CD4-positive, alpha-beta T cell treated with Interleukin-12 subunit alpha and Interleukin-12 subunit beta, for 1 hour (primary cell): ENCODE results near the gene CHSY1.
"Not testable (repeated sequence)": the region's sequence is repeated elsewhere in the genome, so short reads cannot be mapped to it uniquely, and the experiment has no call there.

Experiments used
- DNase-seq: peaks from one replicate; pipeline ENCODE4 v3.0.0-alpha.2; 2020

The CHSY1 gene

GRCh38 chr15:101244889-101245668, 6.8 kb downstream of the CHSY1 start:
- DNase-seq = no peak

GRCh38 chr15:101244036-101244781, 7.6 kb downstream of the CHSY1 start:
- DNase-seq = no peak

- no peak for DNase-seq
Measured at GRCh38 chr15:101243420-101243819, 8.4 kb downstream of the CHSY1 start.

DNA sequence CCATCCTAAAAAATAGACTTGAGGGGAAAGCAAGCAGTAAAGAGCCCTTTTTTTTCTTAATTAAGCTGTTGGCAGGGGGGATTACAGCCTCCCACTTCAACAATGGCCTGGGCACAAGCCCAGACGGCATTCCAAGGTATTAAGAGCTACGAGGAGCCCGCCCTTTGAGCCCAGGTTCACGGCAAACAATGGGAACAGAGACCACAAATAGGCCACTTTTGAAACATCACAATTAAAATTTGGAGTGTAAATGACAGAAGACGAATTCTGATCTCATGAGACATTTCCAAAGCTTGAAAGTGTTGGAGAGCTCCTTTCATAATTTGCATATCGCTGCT, 8.9 kb downstream of the CHSY1 start:
- no peak for DNase-seq

- peak; percentile 81 for DNase-seq
Measured at GRCh38 chr15:101242160-101242998, 9.5 kb downstream of the CHSY1 start.

GRCh38 chr15:101240358-101240757, 11.5 kb downstream of the CHSY1 start:
- no peak for DNase-seq

- DNase-seq = no peak
Measured at GRCh38 chr15:101239724-101240136, 12.1 kb downstream of the CHSY1 start.

DNA sequence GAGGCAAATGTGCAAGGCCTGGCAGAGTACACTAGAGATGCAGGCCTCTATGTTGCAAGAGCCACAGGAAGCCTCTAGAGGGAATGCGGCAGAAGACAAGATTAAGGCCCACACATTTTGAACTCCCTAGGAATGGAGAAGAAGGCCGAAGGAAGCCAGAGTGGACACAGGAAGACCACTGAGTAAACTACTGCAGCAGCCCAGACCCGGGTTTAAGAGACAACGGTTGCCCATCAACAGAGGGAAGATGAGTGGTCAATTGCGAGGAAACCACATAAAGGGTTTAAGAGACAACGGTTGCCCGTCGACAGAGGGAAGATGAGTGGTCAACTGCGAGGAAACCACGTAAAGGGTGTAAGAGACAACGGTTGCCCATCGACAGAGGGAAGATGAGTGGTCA, 14.6 kb downstream of the CHSY1 start:
- DNase-seq = no peak

GRCh38 chr15:101233651-101234280, 18.1 kb downstream of the CHSY1 start:
- no peak for DNase-seq

- DNase-seq = no peak
Measured at GRCh38 chr15:101232677-101233076, 19.2 kb downstream of the CHSY1 start.

GRCh38 chr15:101228313-101228712, 23.5 kb downstream of the CHSY1 start:
- no peak for DNase-seq

- no peak for DNase-seq
Measured at GRCh38 chr15:101225658-101226057, 26.2 kb downstream of the CHSY1 start.

GRCh38 chr15:101221902-101222301, 29.9 kb downstream of the CHSY1 start:
- no peak for DNase-seq

- no peak for DNase-seq
Measured at GRCh38 chr15:101220060-101220459, 31.8 kb downstream of the CHSY1 start.

DNA sequence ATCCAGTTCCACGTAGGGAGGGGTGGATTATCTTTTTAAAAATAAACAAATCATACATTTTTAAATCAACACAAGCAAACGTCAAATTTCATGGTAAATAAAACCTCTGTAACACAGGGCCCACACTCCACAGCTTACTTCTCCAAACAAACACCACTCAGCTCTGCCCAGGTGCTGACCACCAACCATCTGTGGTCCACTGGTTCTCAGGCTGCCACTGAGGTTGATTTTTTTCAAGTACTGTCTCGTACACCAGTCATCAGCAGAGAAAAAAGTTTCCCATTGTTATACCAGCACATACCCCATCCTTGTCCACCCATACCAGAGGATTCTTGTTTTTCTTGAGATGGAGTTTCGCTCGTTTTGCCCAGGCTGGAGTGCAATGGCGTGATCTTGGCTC, 32.4 kb downstream of the CHSY1 start:
- DNase-seq = no peak

DNA sequence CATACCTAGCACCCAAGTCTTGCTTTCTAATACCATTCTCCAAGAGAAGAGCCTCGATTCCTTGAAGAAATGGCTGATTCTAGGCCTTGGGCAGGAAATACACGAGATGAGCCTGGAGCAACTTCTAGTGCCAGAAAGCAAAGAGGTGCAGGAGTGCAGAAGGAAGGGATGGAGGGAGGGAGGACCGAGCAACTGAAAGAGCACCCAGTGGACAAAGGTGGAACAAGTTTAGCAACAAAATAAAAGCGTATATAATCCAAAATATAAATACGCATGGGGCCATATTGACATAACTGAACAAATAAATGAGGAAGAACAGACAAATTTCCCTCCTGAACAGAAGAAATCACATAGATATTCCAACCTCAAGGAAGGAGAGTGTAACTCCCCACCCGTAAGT, 34.4 kb downstream of the CHSY1 start:
- no peak for DNase-seq

GRCh38 chr15:101216100-101216499, 35.7 kb downstream of the CHSY1 start:
- no peak for DNase-seq

- no peak for DNase-seq
Measured at GRCh38 chr15:101215681-101216080, 36.2 kb downstream of the CHSY1 start.

DNA sequence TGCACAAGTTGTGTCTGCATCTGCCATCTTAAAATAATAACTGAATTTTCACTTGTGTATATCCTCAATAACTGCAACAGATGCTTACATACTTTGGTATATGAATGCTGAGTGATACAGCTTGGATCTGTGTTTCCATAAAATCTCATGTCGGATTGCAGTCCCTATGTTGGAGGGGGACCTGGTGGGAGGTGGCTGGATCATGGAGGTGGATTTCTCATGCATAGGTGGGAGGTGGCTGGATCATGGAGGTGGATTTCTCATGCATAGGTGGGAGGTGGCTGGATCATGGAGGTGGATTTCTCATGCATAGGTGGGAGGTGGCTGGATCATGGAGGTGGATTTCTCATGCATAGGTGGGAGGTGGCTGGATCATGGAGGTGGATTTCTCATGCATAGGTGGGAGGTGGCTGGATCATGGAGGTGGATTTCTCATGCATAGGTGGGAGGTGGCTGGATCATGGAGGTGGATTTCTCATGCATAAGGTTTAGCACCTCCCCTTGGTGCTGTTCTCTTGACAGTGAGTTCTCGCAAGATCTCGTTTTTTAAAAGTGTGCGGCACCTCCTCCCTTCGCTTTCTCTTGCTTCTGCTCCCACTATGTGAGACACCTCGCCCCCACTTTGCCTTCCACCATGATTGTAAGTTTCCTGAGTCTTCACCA, 37.3 kb downstream of the CHSY1 start:
- not testable (repeated sequence) for DNase-seq

- no peak for DNase-seq
Measured at GRCh38 chr15:101213570-101213969, 38.3 kb downstream of the CHSY1 start.

DNA sequence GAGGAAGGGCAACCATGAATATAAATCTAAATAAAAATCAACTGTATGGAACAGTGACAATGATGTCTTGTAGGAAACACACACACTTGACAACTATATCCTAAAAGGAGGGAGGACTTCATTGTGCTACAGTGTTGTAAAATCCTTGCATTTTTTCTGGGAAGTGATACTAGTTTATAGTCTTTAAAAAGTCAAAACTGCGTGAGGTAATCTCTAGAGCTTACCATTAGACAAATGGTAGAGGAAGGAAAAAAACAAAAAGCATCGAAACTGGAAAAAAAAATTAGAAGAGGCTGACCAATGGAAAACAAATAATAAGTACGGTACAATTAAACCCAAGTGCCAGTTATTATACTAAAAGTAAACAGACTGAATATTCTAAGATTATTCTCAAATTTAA, 38.7 kb downstream of the CHSY1 start:
- no peak for DNase-seq

- DNase-seq = no peak
Measured at GRCh38 chr15:101211897-101212296, 40.0 kb downstream of the CHSY1 start.

DNA sequence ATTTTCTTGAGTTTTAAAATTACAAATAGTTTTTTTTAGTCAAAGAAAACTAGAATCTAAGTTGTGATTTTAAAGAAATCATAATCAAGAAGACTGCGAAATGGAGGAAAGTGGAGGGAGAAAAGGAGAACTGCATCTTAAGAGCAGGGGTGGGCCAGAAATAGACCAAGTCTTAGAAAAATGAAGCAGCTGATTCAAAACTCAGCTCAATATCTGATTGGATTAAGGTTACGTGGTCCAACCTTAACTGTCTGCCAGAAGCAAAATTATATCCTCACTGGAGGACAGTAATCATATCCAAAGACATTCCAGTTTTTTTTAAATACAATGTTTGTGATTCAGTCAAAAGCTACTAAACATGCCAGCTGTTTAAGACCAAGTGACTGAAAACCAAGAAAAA, 41.4 kb downstream of the CHSY1 start:
- DNase-seq = no peak
